SK-N-SH (cell line): ENCODE data around the gene CLEC20A. TPM values are rescaled to one million over a fixed set of nuclear protein-coding genes. Genes with fewer than 3 reads are reported as not detected.

Experiments
- CTCF ChIA-PET: fragments of 300-600, 350-600 bp; formaldehyde crosslinking; extraction: SDS; loops from one replicate; lab custom pipeline; 2021; lab: Yijun Ruan, JAX
- POLR2A ChIA-PET: fragments of 350-600 bp; sonication (Branson Sonifier 250); formaldehyde crosslinking; extraction: SDS; loops from one replicate; lab custom pipeline; 2020; ENCODE audit warnings: antibody characterized with exemption, inconsistent platforms; lab: Yijun Ruan, JAX
- DNase-seq: peaks from one replicate; pipeline ENCODE4 v3.0.0; 2012
- H2AFZ ChIP-seq: fragments of 200-600 bp; sonication (generic); 2 replicates; pipeline ENCODE4 v1.8.1; 2016; ENCODE audit warnings: antibody characterized with exemption, mild to moderate bottlenecking, low read depth
- H3F3A ChIP-seq: fragments of 200-600 bp; sonication (generic); replicated peaks from 2 replicates; pipeline ENCODE3; 2016; ENCODE audit warnings: antibody characterized with exemption, mild to moderate bottlenecking; ENCODE audit not compliant: insufficient read depth
- H3K27ac ChIP-seq, 2 experiments: fragments of 200-500 bp in 1 of 2; fragments of 200-600 bp in 1 of 2; sonication (Bioruptor generic) in 1 of 2; sonication (generic), shearing (Covaris generic) in 1 of 2; 2 replicates each; pipeline versions ENCODE4 v1.5.1 to v1.6.1; 2014 to 2016; ENCODE audit warnings: low read depth in 2 of 2, inconsistent platforms in 1 of 2, low read length in 1 of 2, mild to moderate bottlenecking in 1 of 2, mixed read lengths in 1 of 2
- H3K27me3 ChIP-seq: fragments of 200-600 bp; sonication (generic), shearing (Covaris generic); 2 replicates; pipeline ENCODE4 v1.6.1; 2016; ENCODE audit warnings: mixed run types; ENCODE audit not compliant: insufficient read depth
- H3K36me3 ChIP-seq, 2 experiments: fragments of 200-500 bp in 1 of 2; fragments of 200-600 bp in 1 of 2; sonication (Bioruptor generic) in 1 of 2; sonication (generic) in 1 of 2; replicated peaks in 1 of 2; 2 replicates each; pipeline versions ENCODE3 to v1.5.1; 2014 to 2016; ENCODE audit warnings: low read length in 1 of 2, mild to moderate bottlenecking in 1 of 2; ENCODE audit not compliant: insufficient read depth in 2 of 2, control insufficient read depth in 1 of 2
- H3K4me1 ChIP-seq, 2 experiments: fragments of 200-500 bp in 1 of 2; fragments of 200-600 bp in 1 of 2; sonication (Bioruptor generic) in 1 of 2; sonication (generic), shearing (Covaris generic) in 1 of 2; 2 replicates each; pipeline versions ENCODE4 v1.5.1 to v1.6.1; 2014 to 2016; ENCODE audit warnings: low read depth in 1 of 2, low read length in 1 of 2, mixed run types in 1 of 2; ENCODE audit not compliant: insufficient read depth in 2 of 2, control insufficient read depth in 1 of 2
- H3K4me2 ChIP-seq: fragments of 200-600 bp; sonication (generic), shearing (Covaris generic); 2 replicates; pipeline ENCODE4 v1.6.1; 2017; ENCODE audit warnings: mixed run types
- H3K4me3 ChIP-seq, 2 experiments: fragments of 200-500 bp in 1 of 2; fragments of 200-600 bp in 1 of 2; sonication (Bioruptor generic) in 1 of 2; sonication (generic), shearing (Covaris generic) in 1 of 2; 2 replicates each; pipeline versions ENCODE4 v1.5.1 to v1.8.1; 2014 to 2016; ENCODE audit warnings: low read depth in 2 of 2, inconsistent platforms in 1 of 2, low read length in 1 of 2, mild to moderate bottlenecking in 1 of 2, mixed read lengths in 1 of 2, moderate library complexity in 1 of 2
- H3K79me2 ChIP-seq: fragments of 200-600 bp; sonication (generic); 2 replicates; pipeline ENCODE4 v1.8.1; 2017; ENCODE audit warnings: mild to moderate bottlenecking; ENCODE audit not compliant: insufficient read depth
- H3K9ac ChIP-seq: fragments of 200-600 bp; sonication (generic); 2 replicates; pipeline ENCODE4 v1.6.1; 2017; ENCODE audit warnings: mixed run types
- H3K9me2 ChIP-seq: fragments of 200-600 bp; sonication (generic); 2 replicates; pipeline ENCODE4 v1.6.1; 2017; ENCODE audit warnings: mixed run types
- H3K9me3 ChIP-seq: fragments of 200-600 bp; sonication (generic); 2 replicates; pipeline ENCODE4 v1.6.1; 2017; ENCODE audit warnings: mixed run types, mild to moderate bottlenecking, moderate library complexity
- H4K20me1 ChIP-seq: fragments of 200-600 bp; sonication (generic); 2 replicates; pipeline ENCODE4 v1.6.1; 2017; ENCODE audit warnings: mild to moderate bottlenecking, mixed run types; ENCODE audit not compliant: insufficient read depth
- EP300 ChIP-seq, 2 experiments: IDR thresholded peaks; 2 replicates each; pipeline versions ENCODE4 v1.4.0 to v1.6.1; 2012; ENCODE audit warnings: borderline replicate concordance in 1 of 2, low read depth in 1 of 2, low read length in 1 of 2
- EZH2phosphoT487 ChIP-seq: fragments of 200-600 bp; sonication (generic); IDR thresholded peaks from 2 replicates; pipeline ENCODE4 v1.6.1; 2017; ENCODE audit warnings: low read depth, mixed run types, mild to moderate bottlenecking, antibody characterized with exemption, moderate library complexity, borderline replicate concordance
- FOSL2 ChIP-seq: IDR thresholded peaks from 2 replicates; pipeline ENCODE4 v1.4.0; 2012; ENCODE audit warnings: low read depth, mild to moderate bottlenecking, moderate library complexity, borderline replicate concordance
- FOXM1 ChIP-seq: IDR thresholded peaks from 2 replicates; pipeline ENCODE4 v1.4.0; 2012; ENCODE audit warnings: low read depth, mild to moderate bottlenecking
- JUND ChIP-seq: IDR thresholded peaks from 2 replicates; pipeline ENCODE4 v1.4.0; 2012
- MEF2A ChIP-seq: IDR thresholded peaks from 2 replicates; pipeline ENCODE4 v1.4.0; 2012; ENCODE audit warnings: low read depth, borderline replicate concordance
- MXI1 ChIP-seq: IDR thresholded peaks from 2 replicates; pipeline ENCODE4 v1.6.1; 2012; ENCODE audit warnings: mild to moderate bottlenecking, low read depth, low read length, improper control_type of control experiment
- NFIC ChIP-seq: IDR thresholded peaks from 2 replicates; pipeline ENCODE4 v1.4.0; 2012; ENCODE audit warnings: borderline replicate concordance
- NRF1 ChIP-seq: IDR thresholded peaks from 2 replicates; pipeline ENCODE4 v1.6.1; 2012; ENCODE audit warnings: low read depth, mild to moderate bottlenecking, low read length
- RAD21 ChIP-seq: IDR thresholded peaks from 2 replicates; pipeline ENCODE4 v1.6.1; 2012; ENCODE audit warnings: mild to moderate bottlenecking, low read length
- SIN3A ChIP-seq: IDR thresholded peaks from 2 replicates; pipeline ENCODE4 v1.6.1; 2012; ENCODE audit warnings: low read depth, mild to moderate bottlenecking, low read length, moderate library complexity, borderline replicate concordance
- SMC3 ChIP-seq: IDR thresholded peaks from 2 replicates; pipeline ENCODE4 v1.6.1; 2012; ENCODE audit warnings: low read depth, low read length, improper control_type of control experiment
- TEAD4 ChIP-seq: IDR thresholded peaks from 2 replicates; pipeline ENCODE4 v1.4.0; 2012; ENCODE audit warnings: mild to moderate bottlenecking, borderline replicate concordance; ENCODE audit not compliant: insufficient read depth
- YY1 ChIP-seq: IDR thresholded peaks from 2 replicates; pipeline ENCODE4 v1.4.0; 2012; ENCODE audit warnings: low read depth, mild to moderate bottlenecking
- WGBS: methylation state at CpG from one replicate; pipeline ENCODE4 v1.1.6; 2017; ENCODE audit warnings: low lambda C conversion rate; 5-methylcytosine and 5-hydroxymethylcytosine counted together
- polyA plus RNA-seq, 3 experiments: library from polyadenylated mRNA; depleted of rRNA; stranded (reverse); fragments of >200 nt; gene quantifications; 2 replicates each; pipeline ENCODE4 v1.2.3, GENCODE V29; 2012
- TF ChIP-seq, protein P1 (sequence below): IDR thresholded peaks from 2 replicates; pipeline ENCODE4 v1.4.0; 2012; ENCODE audit warnings: low read depth, borderline replicate concordance
- TF ChIP-seq, protein P2 (sequence below): fragments of 150-350 bp; IDR thresholded peaks from 2 replicates; pipeline ENCODE4 v1.6.1; 2017; ENCODE audit warnings: antibody characterized with exemption, low read length, low read depth, borderline replicate concordance
- TF ChIP-seq, protein P3 (sequence below): IDR thresholded peaks from 2 replicates; pipeline ENCODE4 v1.4.0; 2012; ENCODE audit warnings: low read depth, borderline replicate concordance

The CLEC20A gene
- polyA plus RNA-seq, 1 of the 3 experiments (the other 2 are of a cell fraction), result not detected

DNA sequence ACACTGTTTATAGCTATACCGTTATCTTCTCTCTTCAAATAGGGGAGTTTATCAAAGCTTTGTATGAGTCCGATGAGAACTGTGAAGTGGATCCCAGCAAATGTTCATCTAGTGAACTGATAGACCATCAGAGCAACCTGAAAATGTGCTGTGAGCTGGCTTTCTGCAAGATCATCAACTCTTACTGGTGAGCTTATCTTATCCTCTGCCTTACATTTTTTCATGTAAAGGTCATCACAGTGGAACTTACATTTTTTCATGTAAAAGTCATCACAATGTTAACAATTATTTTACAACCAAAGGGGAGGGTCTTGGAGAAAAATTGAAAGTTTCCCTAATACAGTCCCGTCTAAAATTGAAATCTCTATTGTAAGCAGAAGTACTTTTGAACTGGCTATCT lies 45.2 kb downstream of the CLEC20A start:
- Histone ChIP-seq H2AFZ (no peak overlapping the region), H4K20me1 (no peaks in the 10 kb centered on the region), H3K9me3 (no peaks in the 10 kb centered on the region), H3K4me2 (no peak overlapping the region), H3K27me3 (no peaks in the 10 kb centered on the region), H3K4me3 (no peak overlapping the region), H3K9ac (no peak overlapping the region), H3K9me2 (no peaks in the 10 kb centered on the region), H3K27ac (no peak overlapping the region), H3K79me2 (no peaks in the 10 kb centered on the region), H3F3A (peaks cover 2% of the 10 kb centered on the region), H3K4me1 (no peaks in the 10 kb centered on the region; a peak in 1 of 4 replicates), H3K36me3 (peaks cover 9 to 17% of the 10 kb centered on the region in 2 experiments)
- CTCF ChIA-PET, result interaction anchor here (1.4 kb wide), 1 partner anchor 23 kb away, joined by 3 read pairs; no protein-coding TSS in a partner anchor
- POLR2A ChIA-PET, result no interaction called here
- 97% methylated on average over 3 of the region's 3 CpGs for WGBS
- TF ChIP-seq TEAD4 (0 out of 2 replicates have a peak, but pooled peaks have one; percentile 27), MEF2A (no peak), JUND (peak; percentile 63)
- DNase-seq, result no peak

DNA sequence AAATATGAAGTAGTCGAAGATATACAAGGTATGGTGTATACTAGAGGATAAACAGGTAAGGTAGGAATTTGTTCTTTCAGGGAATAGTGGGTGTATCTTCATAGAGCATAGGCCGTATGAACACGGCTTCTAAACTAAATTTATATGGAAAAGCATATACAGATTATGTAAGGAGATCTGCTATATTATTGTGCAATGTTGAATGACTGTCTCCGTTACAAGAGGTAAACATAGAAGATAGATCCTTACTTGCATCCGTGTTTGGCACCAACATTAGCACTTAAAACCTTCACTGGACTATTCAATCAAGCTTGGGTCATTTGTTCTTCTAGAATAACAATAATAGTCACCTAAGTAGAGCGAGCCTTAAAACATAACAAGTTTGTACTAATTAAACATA lies 45.9 kb downstream of the CLEC20A start:
- no peak overlapping the region for H3K9ac ChIP-seq
- H3K27me3 ChIP-seq, result no peaks in the 10 kb centered on the region
- H3K9me2 ChIP-seq, result no peaks in the 10 kb centered on the region
- no peak overlapping the region for H3K27ac ChIP-seq
- H3K9me3 ChIP-seq, result no peaks in the 10 kb centered on the region
- H3K79me2 ChIP-seq, result no peaks in the 10 kb centered on the region
- TF ChIP-seq FOXM1, result no peak
- TF ChIP-seq YY1, result no peak
- TF ChIP-seq, protein P1, sequence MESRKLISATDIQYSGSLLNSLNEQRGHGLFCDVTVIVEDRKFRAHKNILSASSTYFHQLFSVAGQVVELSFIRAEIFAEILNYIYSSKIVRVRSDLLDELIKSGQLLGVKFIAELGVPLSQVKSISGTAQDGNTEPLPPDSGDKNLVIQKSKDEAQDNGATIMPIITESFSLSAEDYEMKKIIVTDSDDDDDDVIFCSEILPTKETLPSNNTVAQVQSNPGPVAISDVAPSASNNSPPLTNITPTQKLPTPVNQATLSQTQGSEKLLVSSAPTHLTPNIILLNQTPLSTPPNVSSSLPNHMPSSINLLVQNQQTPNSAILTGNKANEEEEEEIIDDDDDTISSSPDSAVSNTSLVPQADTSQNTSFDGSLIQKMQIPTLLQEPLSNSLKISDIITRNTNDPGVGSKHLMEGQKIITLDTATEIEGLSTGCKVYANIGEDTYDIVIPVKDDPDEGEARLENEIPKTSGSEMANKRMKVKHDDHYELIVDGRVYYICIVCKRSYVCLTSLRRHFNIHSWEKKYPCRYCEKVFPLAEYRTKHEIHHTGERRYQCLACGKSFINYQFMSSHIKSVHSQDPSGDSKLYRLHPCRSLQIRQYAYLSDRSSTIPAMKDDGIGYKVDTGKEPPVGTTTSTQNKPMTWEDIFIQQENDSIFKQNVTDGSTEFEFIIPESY, result no peak
- TF ChIP-seq FOSL2, result no peak
- no peak for TF ChIP-seq EZH2phosphoT487
- no peak for TF ChIP-seq SMC3
- no peak for TF ChIP-seq JUND
- TF ChIP-seq, protein P2, sequence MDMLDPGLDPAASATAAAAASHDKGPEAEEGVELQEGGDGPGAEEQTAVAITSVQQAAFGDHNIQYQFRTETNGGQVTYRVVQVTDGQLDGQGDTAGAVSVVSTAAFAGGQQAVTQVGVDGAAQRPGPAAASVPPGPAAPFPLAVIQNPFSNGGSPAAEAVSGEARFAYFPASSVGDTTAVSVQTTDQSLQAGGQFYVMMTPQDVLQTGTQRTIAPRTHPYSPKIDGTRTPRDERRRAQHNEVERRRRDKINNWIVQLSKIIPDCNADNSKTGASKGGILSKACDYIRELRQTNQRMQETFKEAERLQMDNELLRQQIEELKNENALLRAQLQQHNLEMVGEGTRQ, result no peak
- TF ChIP-seq MEF2A, result no peak
- TF ChIP-seq NRF1, result no peak
- TF ChIP-seq MXI1, result no peak
- TF ChIP-seq RAD21, result no peak
- TF ChIP-seq SIN3A, result no peak
- TF ChIP-seq NFIC, result no peak
- TF ChIP-seq, protein P3, sequence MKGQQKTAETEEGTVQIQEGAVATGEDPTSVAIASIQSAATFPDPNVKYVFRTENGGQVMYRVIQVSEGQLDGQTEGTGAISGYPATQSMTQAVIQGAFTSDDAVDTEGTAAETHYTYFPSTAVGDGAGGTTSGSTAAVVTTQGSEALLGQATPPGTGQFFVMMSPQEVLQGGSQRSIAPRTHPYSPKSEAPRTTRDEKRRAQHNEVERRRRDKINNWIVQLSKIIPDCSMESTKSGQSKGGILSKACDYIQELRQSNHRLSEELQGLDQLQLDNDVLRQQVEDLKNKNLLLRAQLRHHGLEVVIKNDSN, result no peak
- no peak for TF ChIP-seq EP300 (IDR thresholded peaks at IDR 0.05; ENCODE audit: borderline replicate concordance in 1 of 2, low read depth in 1 of 2, low read length in 1 of 2)
- peaks cover 2% of the 10 kb centered on the region for H3F3A ChIP-seq
- no peaks in the 10 kb centered on the region; a peak in 1 of 4 replicates for H3K4me1 ChIP-seq
- no peak for DNase-seq
- H2AFZ ChIP-seq, result no peak overlapping the region
- no peaks in the 10 kb centered on the region for H4K20me1 ChIP-seq
- H3K4me3 ChIP-seq, result no peak overlapping the region
- 95% methylated on average over 6 of the region's 6 CpGs for WGBS
- peaks cover 14 to 20% of the 10 kb centered on the region in 2 experiments for H3K36me3 ChIP-seq
- ChIA-PET POLR2A (no interaction called here), CTCF (interaction anchor here (1.4 kb wide), 2 partner anchors 23 to 152 kb away, joined by 3 read pairs; no protein-coding TSS in a partner anchor)
- H3K4me2 ChIP-seq, result no peak overlapping the region
